A549 (cell line): ENCODE measurements around the gene MSGN1. TPM values are rescaled to one million over a fixed set of nuclear protein-coding genes. Genes with fewer than 3 reads are reported as not detected.
A peak's percentile ranks its signal among the peaks of the same experiment; 100 is the strongest.

Source experiments
- ATAC-seq, 2 experiments: fragments of 200-7000 bp in 1 of 2; fragments of >200 bp in 1 of 2; cut with Nextera tagmentation in 1 of 2; cut with Tn5 transposase in 1 of 2; 3 replicates each; pipeline versions ENCODE4 v1.8.0 to v1.9.1; 2018 to 2020; ENCODE audit warnings: mild to moderate bottlenecking in 1 of 2, moderate library complexity in 1 of 2
- CTCF ChIA-PET: fragments of 300-600 bp; sonication (Branson Sonifier 250); formaldehyde crosslinking; extraction: SDS; loops from one replicate; lab custom pipeline; 2021; ENCODE audit warnings: antibody characterized with exemption, inconsistent platforms; lab: Yijun Ruan, JAX
- POLR2A ChIA-PET: fragments of 350-600 bp; formaldehyde crosslinking; extraction: SDS; loops from one replicate; lab custom pipeline; 2021; ENCODE audit warnings: antibody characterized with exemption, inconsistent platforms; lab: Yijun Ruan, JAX
- DNase-seq, 2 experiments: peaks; one replicate each; pipeline versions ENCODE4 v3.0.0 to v3.0.0-alpha.2; 2011 to 2016; ENCODE audit warnings: low read depth in 1 of 2, low spot score in 1 of 2
- FAIRE-seq: peaks from 2 replicates; lab custom pipeline; 2011; peaks lifted over from hg19 to GRCh38; lab: Jason Lieb, UNC
- H3K27ac ChIP-seq, 2 experiments: fragments of >200 bp; sonication (Bioruptor Twin); formaldehyde crosslinking; 3 replicates each; pipeline ENCODE4 v1.5.1; 2016 to 2017
- H3K4me1 ChIP-seq: fragments of >200 bp; sonication (Bioruptor Twin); formaldehyde crosslinking; 3 replicates; pipeline ENCODE4 v1.6.1; 2016
- H3K4me2 ChIP-seq: fragments of >200 bp; sonication (Bioruptor Twin); formaldehyde crosslinking; 3 replicates; pipeline ENCODE4 v1.6.1; 2016
- H3K4me3 ChIP-seq: fragments of >200 bp; sonication (Bioruptor Twin); formaldehyde crosslinking; 3 replicates; pipeline ENCODE4 v1.5.1; 2016
- H3K9me3 ChIP-seq: fragments of >200 bp; sonication (Bioruptor Twin); formaldehyde crosslinking; 3 replicates; pipeline ENCODE4 v1.6.1; 2016
- BCL3 ChIP-seq: fragments of >200 bp; sonication (Bioruptor Twin); formaldehyde crosslinking; IDR thresholded peaks from 3 replicates; pipeline ENCODE4 v1.6.1; 2016
- BHLHE40 ChIP-seq: IDR thresholded peaks from 2 replicates; pipeline ENCODE4 v1.6.1; 2012; ENCODE audit warnings: low read depth, low read length, inconsistent platforms
- CEBPB ChIP-seq, 2 experiments: fragments of >200 bp in 1 of 2; sonication (Bioruptor Twin) in 1 of 2; formaldehyde crosslinking in 1 of 2; IDR thresholded peaks; 2 replicates each; pipeline ENCODE4 v1.6.1; 2012 to 2016
- CHD4 ChIP-seq: fragments of 200-600 bp; sonication (generic); IDR thresholded peaks from 2 replicates; pipeline ENCODE4 v1.6.1; 2016; ENCODE audit warnings: antibody characterized with exemption, mild to moderate bottlenecking, borderline replicate concordance
- EHF ChIP-seq: fragments of 250-450 bp; sonication (Bioruptor Pico); IDR thresholded peaks from 2 replicates; pipeline ENCODE4 v1.5.0; 2020; ENCODE audit warnings: mild to moderate bottlenecking
- ELK1 ChIP-seq: fragments of 150-350 bp; IDR thresholded peaks from 2 replicates; pipeline ENCODE4 v1.6.1; 2014; ENCODE audit warnings: low read depth, mild to moderate bottlenecking, low read length
- ESRRA ChIP-seq: fragments of 150-350 bp; IDR thresholded peaks from 2 replicates; pipeline ENCODE4 v1.6.1; 2014; ENCODE audit warnings: mild to moderate bottlenecking, low read length, borderline replicate concordance
- FOXS1 ChIP-seq: fragments of 250-450 bp; sonication (Bioruptor Pico); IDR thresholded peaks from 2 replicates; pipeline ENCODE4 v1.5.0; 2020; ENCODE audit warnings: mild to moderate bottlenecking, moderate library complexity
- GATA3 ChIP-seq: IDR thresholded peaks from 2 replicates; pipeline ENCODE4 v1.6.1; 2012; ENCODE audit warnings: borderline replicate concordance
- HDAC2 ChIP-seq: fragments of 200-600 bp; sonication (generic); IDR thresholded peaks from 2 replicates; pipeline ENCODE4 v1.6.1; 2016
- HES2 ChIP-seq: fragments of >200 bp; sonication (Bioruptor Twin); formaldehyde crosslinking; IDR thresholded peaks from 2 replicates; pipeline ENCODE4 v1.6.1; 2016
- HEYL ChIP-seq: fragments of 250-450 bp; sonication (Bioruptor Pico); IDR thresholded peaks from 2 replicates; pipeline ENCODE4 v1.8.0; 2021; ENCODE audit warnings: mild to moderate bottlenecking, moderate library complexity
- HMGXB4 ChIP-seq: fragments of 250-450 bp; sonication (Bioruptor Pico); IDR thresholded peaks from 2 replicates; pipeline ENCODE4 v1.5.0; 2021; ENCODE audit warnings: mild to moderate bottlenecking, moderate library complexity, borderline replicate concordance
- HOXA7 ChIP-seq: fragments of 250-450 bp; sonication (Bioruptor Pico); IDR thresholded peaks from 2 replicates; pipeline ENCODE4 v1.5.0; 2020; ENCODE audit warnings: mild to moderate bottlenecking, moderate library complexity
- HOXB13 ChIP-seq: fragments of 250-450 bp; sonication (Bioruptor Pico); IDR thresholded peaks from 2 replicates; pipeline ENCODE4 v1.5.0; 2020; ENCODE audit warnings: low read depth, mild to moderate bottlenecking, moderate library complexity
- HOXB5 ChIP-seq: fragments of 250-450 bp; sonication (Bioruptor Pico); IDR thresholded peaks from 2 replicates; pipeline ENCODE4 v1.5.0; 2020; ENCODE audit warnings: mild to moderate bottlenecking, moderate library complexity
- KDM1A ChIP-seq: fragments of 200-600 bp; sonication (generic); IDR thresholded peaks from 2 replicates; pipeline ENCODE4 v1.6.1; 2016; ENCODE audit warnings: low read depth, mild to moderate bottlenecking
- KDM5A ChIP-seq: fragments of 200-600 bp; sonication (generic); IDR thresholded peaks from 2 replicates; pipeline ENCODE4 v1.6.1; 2016; ENCODE audit warnings: antibody characterized with exemption, mild to moderate bottlenecking
- MYC ChIP-seq: IDR thresholded peaks from 2 replicates; pipeline ENCODE4 v1.6.1; 2012; ENCODE audit warnings: mild to moderate bottlenecking, inconsistent platforms, low read length, improper control_type of control experiment, borderline replicate concordance
- NFE2L2 ChIP-seq: fragments of 150-350 bp; conservative IDR thresholded peaks from 2 replicates; pipeline ENCODE4 v1.6.1; 2014; ENCODE audit warnings: low read length
- NR3C1 ChIP-seq: fragments of >200 bp; sonication (Bioruptor Twin); formaldehyde crosslinking; IDR thresholded peaks from 3 replicates; pipeline ENCODE4 v1.6.1; 2017
- PBX3 ChIP-seq: IDR thresholded peaks from 2 replicates; pipeline ENCODE4 v1.6.1; 2012
- POLR2A ChIP-seq: IDR thresholded peaks from 2 replicates; pipeline ENCODE4 v1.6.1; 2012; ENCODE audit warnings: mild to moderate bottlenecking, low read length
- RARB ChIP-seq: fragments of 250-450 bp; sonication (Bioruptor Pico); IDR thresholded peaks from 2 replicates; pipeline ENCODE4 v1.8.0; 2021; ENCODE audit warnings: mild to moderate bottlenecking, moderate library complexity
- SMC3 ChIP-seq: fragments of >200 bp; sonication (Bioruptor Twin); formaldehyde crosslinking; IDR thresholded peaks from 3 replicates; pipeline ENCODE4 v1.6.1; 2018; ENCODE audit warnings: inconsistent platforms
- USF2 ChIP-seq: fragments of 450-650 bp; IDR thresholded peaks from 2 replicates; pipeline ENCODE4 v1.6.1; 2014; ENCODE audit warnings: antibody characterized with exemption
- ZC3H11A ChIP-seq: fragments of 450-650 bp; IDR thresholded peaks from 2 replicates; pipeline ENCODE4 v1.6.1; 2014; ENCODE audit warnings: antibody characterized with exemption, mild to moderate bottlenecking
- ZFP36 ChIP-seq: fragments of 450-650 bp; IDR thresholded peaks from 2 replicates; pipeline ENCODE4 v1.6.1; 2014; ENCODE audit warnings: borderline replicate concordance; ENCODE audit not compliant: partially characterized antibody
- WGBS: methylation state at CpG from one replicate; pipeline ENCODE4 v1.1.6; 2017; ENCODE audit errors: missing lambda C conversion rate; 5-methylcytosine and 5-hydroxymethylcytosine counted together
- polyA plus RNA-seq, 4 experiments: library from polyadenylated mRNA; depleted of rRNA in 3 of 4; stranded (reverse); fragments of >200 nt; fragmentation: RNase III in 1 of 4; extraction: RNeasy Plus Mini Kit Qiagen cat#74134 plus additional on column Dnase treatment in 1 of 4; gene quantifications; 2 replicates in 3 of 4; 3 replicates in 1 of 4; pipeline ENCODE4 v1.2.3, GENCODE V29; 2011 to 2017

Gene MSGN1
- polyA plus RNA-seq, 2 of the 4 experiments (the other 2 are of a cell fraction), result not detected

- Histone ChIP-seq H3K4me2 (no peak overlapping the region), H3K4me3 (no peak overlapping the region), H3K4me1 (no peaks in the 10 kb centered on the region), H3K27ac (no peak overlapping the region), H3K9me3 (no peaks in the 10 kb centered on the region)
- no peak for DNase-seq
- 42% methylated on average over 5 of the region's 5 CpGs for WGBS
- ATAC-seq, result no peak
- POLR2A ChIA-PET, result no interaction called here
- CTCF ChIA-PET, result interaction anchor here (0.6 kb wide), 1 partner anchor 224 kb away, joined by 6 read pairs; no protein-coding TSS in a partner anchor
- FAIRE-seq, result no peak
- TF ChIP-seq ZC3H11A (no peak), CEBPB (IDR thresholded peaks at IDR 0.05) (0 out of 4 replicates have a peak, but pooled peaks of 1 of the 2 experiments have one; percentile 18), HDAC2 (no peak), ZFP36 (no peak)
These were observed 21.0 kb upstream of the MSGN1 start for GRCh38 chr2:17795309-17795708.

GRCh38 chr2:17798338-17798737, 17.9 kb upstream of the MSGN1 start:
- FAIRE-seq (no peak), DNase-seq (no peak), ATAC-seq (no peak)
- no peaks in the 10 kb centered on the region for H3K9me3 ChIP-seq
- H3K27ac ChIP-seq, result no peak overlapping the region
- CTCF ChIA-PET, result no interaction called here
- H3K4me2 ChIP-seq, result no peak overlapping the region
- POLR2A ChIA-PET, result no interaction called here
- H3K4me3 ChIP-seq, result no peak overlapping the region
- TF ChIP-seq POLR2A (no peak), FOXS1 (no peak), HMGXB4 (CRISPR knock-in tag) (no peak), NFE2L2 (no peak), USF2 (no peak), CHD4 (no peak), NR3C1 (no peak), SMC3 (no peak), HOXA7 (CRISPR knock-in tag) (no peak), RARB (CRISPR knock-in tag) (no peak), PBX3 (no peak), KDM1A (no peak), EHF (no peak), GATA3 (no peak), CEBPB (IDR thresholded peaks at IDR 0.05) (no peak)
- no peaks in the 10 kb centered on the region for H3K4me1 ChIP-seq
- 71% methylated on average over 4 of the region's 4 CpGs for WGBS

- FAIRE-seq (no peak), ATAC-seq (no peak; a peak in 1 of 6 replicates), DNase-seq (no peak)
- no peak overlapping the region for H3K4me3 ChIP-seq
- H3K27ac ChIP-seq, result no peak overlapping the region
- H3K9me3 ChIP-seq, result no peaks in the 10 kb centered on the region
- H3K4me1 ChIP-seq, result no peaks in the 10 kb centered on the region
- CTCF ChIA-PET, result interaction anchor here (0.5 to 1.5 kb wide), 4 partner anchors 10 to 1564 kb away, joined by 3 read pairs; partner anchors contain the start of gene MSGN1
- POLR2A ChIA-PET, result no interaction called here
- no peak overlapping the region for H3K4me2 ChIP-seq
- 54% methylated on average over 7 of the region's 7 CpGs for WGBS
- no peak for TF ChIP-seq KDM5A
- TF ChIP-seq HEYL, result no peak
- TF ChIP-seq HES2, result no peak
- TF ChIP-seq HOXB5, result no peak
- TF ChIP-seq BHLHE40, result no peak
- no peak for TF ChIP-seq ESRRA
- TF ChIP-seq POLR2A, result no peak
- TF ChIP-seq BCL3, result no peak
- no peak for TF ChIP-seq HOXB13 (CRISPR knock-in tag)
- TF ChIP-seq USF2, result no peak
- TF ChIP-seq MYC, result no peak
- no peak for TF ChIP-seq HDAC2
- TF ChIP-seq CHD4, result no peak
- no peak for TF ChIP-seq ELK1
These were observed 16.7 kb upstream of the MSGN1 start for GRCh38 chr2:17799301-17800120.
